Measurements from ENCODE around the gene MBLAC1. TPM values are rescaled to one million over a fixed set of nuclear protein-coding genes. Genes with fewer than 3 reads are reported as not detected.

Gene MBLAC1
- total RNA-seq, 6 donors from 2014 or later: 1.0 to 11.4 (median 3.3) TPM

DNA sequence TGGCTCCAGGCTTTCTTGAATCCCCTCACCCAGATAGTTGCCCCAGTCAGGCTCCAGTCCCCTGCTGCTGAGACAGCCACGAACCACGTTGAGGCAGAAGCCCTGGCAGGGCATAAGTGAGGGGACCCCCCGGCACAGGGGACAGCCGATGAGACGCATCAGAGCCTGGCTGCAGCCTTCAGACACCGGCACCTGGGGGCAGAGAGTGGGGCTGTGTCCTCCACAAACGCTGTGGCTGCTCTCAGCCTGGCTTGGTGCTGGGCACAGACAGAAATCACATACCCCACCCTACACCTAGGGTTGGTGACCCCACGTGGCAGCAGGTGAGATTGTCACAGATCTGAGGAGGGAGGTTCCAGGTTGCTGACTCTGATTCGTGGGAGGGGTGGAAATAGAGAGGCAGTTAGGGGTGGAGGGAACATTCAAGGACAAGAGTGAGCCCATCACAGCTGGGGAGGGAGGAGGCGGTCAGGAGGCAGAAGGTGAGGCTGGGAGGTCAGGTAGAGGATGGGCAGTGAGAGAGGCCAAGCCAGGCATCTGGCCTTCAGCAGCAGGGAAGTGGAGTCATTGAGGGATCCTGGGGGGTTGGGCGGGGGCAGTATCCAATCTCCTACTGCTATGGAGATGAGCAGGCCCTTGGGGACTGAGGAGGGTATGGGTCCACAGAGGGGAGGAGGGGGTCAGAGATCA is 47.2 kb downstream of the MBLAC1 start:
- ATAC-seq (ENCODE audit: low FRiP score in 2 of 2): no peak
- Histone ChIP-seq H3K9me3 (no peaks in the 10 kb centered on the region), H3K27me3 (peaks cover 0 to 13% (median 9%) of the 10 kb centered on the region in 4 donors), H3K27ac (no peak overlapping the region), H3K36me3 (no peaks in the 10 kb centered on the region), H3K4me3 (no peak overlapping the region), H3K4me1 (peaks cover 14 to 28% (median 25%) of the 10 kb centered on the region in 4 donors)
- TF ChIP-seq POLR2AphosphoS5 (IDR thresholded peaks at IDR 0.05) (no peak), EP300 (IDR thresholded peaks at IDR 0.05) (no peak), POLR2A (IDR thresholded peaks at IDR 0.05) (no peak)
- TF ChIP-seq, protein P1, sequence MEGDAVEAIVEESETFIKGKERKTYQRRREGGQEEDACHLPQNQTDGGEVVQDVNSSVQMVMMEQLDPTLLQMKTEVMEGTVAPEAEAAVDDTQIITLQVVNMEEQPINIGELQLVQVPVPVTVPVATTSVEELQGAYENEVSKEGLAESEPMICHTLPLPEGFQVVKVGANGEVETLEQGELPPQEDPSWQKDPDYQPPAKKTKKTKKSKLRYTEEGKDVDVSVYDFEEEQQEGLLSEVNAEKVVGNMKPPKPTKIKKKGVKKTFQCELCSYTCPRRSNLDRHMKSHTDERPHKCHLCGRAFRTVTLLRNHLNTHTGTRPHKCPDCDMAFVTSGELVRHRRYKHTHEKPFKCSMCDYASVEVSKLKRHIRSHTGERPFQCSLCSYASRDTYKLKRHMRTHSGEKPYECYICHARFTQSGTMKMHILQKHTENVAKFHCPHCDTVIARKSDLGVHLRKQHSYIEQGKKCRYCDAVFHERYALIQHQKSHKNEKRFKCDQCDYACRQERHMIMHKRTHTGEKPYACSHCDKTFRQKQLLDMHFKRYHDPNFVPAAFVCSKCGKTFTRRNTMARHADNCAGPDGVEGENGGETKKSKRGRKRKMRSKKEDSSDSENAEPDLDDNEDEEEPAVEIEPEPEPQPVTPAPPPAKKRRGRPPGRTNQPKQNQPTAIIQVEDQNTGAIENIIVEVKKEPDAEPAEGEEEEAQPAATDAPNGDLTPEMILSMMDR (IDR thresholded peaks at IDR 0.05): no peak
- DNase-seq: no peak
- WGBS, 2 donors: 88 to 89% methylated on average over 4 to 11 of the region's 11 CpGs

DNA sequence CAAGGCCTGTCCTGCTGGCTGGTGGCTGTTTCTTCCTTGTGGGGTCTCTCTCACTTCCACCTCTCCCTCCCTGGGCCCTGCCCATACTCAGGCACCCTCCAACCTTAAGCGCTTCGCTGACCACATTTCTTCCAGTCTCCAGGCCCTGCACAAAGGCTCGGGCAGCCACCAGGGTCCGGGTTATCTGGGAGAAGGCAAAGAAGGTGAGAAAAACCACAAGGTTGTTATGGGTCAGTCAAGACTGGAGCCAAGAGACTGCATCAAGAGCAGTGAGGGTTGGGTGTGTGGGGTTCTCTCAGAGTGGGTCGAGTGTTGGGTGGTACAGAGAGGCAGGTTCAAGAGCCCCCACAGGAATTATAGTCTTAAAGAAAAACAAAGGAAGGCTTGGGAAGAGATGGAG is 47.8 kb downstream of the MBLAC1 start:
- TF ChIP-seq EP300 (IDR thresholded peaks at IDR 0.05) (no peak), POLR2A (IDR thresholded peaks at IDR 0.05) (no peak), POLR2AphosphoS5 (IDR thresholded peaks at IDR 0.05) (no peak)
- WGBS, 2 donors: 89 to 93% methylated on average over 5 of the region's 5 CpGs
- H3K4me1 ChIP-seq: peaks cover 14 to 26% (median 25%) of the 10 kb centered on the region in 4 donors
- H3K27ac ChIP-seq: no peak overlapping the region
- DNase-seq (no peak), ATAC-seq (ENCODE audit: low FRiP score in 2 of 2) (no peak)
- no peaks in the 10 kb centered on the region for H3K36me3 ChIP-seq
- no peak overlapping the region for H3K4me3 ChIP-seq
- no peaks in the 10 kb centered on the region for H3K9me3 ChIP-seq
- H3K27me3 ChIP-seq: peaks cover 0 to 13% (median 9%) of the 10 kb centered on the region in 4 donors

DNA sequence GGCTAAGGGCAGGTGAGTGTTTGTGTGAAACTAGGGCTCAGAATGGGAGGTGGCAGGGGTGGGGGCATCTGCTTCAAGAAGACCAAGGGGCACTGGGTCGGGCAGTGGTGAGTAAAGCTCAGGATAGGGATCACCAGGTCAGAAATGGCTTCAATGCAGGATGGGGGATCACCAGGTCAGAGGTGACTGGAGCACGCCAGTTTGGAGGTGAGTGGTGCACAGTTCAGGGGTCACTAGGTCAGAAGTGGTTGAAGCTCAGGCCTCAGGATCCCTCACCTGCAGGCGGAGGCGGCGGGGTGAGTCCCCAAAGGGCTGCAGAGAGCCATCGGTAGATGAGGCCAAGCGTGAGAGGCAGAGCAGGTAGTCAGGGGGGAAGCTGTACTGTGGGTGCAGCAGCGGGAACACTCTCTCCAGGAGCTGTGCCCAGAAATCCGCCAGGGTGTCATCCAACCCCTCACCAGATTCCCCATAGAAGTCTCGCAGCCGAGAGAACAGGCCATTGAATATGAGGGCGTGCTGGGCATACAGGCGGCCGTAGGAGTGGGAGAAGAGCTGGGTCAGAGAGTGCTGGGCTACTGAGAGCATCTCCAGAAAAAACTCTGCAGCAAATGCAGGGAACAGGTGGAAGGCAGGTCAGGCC is 48.6 kb downstream of the MBLAC1 start:
- Histone ChIP-seq H3K27ac (no peak overlapping the region), H3K4me3 (no peak overlapping the region), H3K9me3 (no peaks in the 10 kb centered on the region), H3K4me1 (peaks cover 14 to 26% (median 25%) of the 10 kb centered on the region in 4 donors), H3K36me3 (no peaks in the 10 kb centered on the region), H3K27me3 (peaks cover 0 to 13% (median 9%) of the 10 kb centered on the region in 4 donors)
- 94 to 96% methylated on average over 14 of the region's 14 CpGs for whole genome bisulfite sequencing, 2 donors
- ATAC-seq (ENCODE audit: low FRiP score in 2 of 2) (no peak), DNase-seq (peak in 1 of 2 donors; percentile 40)
- no peak for TF ChIP-seq EP300 (IDR thresholded peaks at IDR 0.05)
- no peak for TF ChIP-seq POLR2AphosphoS5 (IDR thresholded peaks at IDR 0.05)
- TF ChIP-seq, protein P1 (IDR thresholded peaks at IDR 0.05): no peak
- TF ChIP-seq POLR2A (IDR thresholded peaks at IDR 0.05): no peak

DNA sequence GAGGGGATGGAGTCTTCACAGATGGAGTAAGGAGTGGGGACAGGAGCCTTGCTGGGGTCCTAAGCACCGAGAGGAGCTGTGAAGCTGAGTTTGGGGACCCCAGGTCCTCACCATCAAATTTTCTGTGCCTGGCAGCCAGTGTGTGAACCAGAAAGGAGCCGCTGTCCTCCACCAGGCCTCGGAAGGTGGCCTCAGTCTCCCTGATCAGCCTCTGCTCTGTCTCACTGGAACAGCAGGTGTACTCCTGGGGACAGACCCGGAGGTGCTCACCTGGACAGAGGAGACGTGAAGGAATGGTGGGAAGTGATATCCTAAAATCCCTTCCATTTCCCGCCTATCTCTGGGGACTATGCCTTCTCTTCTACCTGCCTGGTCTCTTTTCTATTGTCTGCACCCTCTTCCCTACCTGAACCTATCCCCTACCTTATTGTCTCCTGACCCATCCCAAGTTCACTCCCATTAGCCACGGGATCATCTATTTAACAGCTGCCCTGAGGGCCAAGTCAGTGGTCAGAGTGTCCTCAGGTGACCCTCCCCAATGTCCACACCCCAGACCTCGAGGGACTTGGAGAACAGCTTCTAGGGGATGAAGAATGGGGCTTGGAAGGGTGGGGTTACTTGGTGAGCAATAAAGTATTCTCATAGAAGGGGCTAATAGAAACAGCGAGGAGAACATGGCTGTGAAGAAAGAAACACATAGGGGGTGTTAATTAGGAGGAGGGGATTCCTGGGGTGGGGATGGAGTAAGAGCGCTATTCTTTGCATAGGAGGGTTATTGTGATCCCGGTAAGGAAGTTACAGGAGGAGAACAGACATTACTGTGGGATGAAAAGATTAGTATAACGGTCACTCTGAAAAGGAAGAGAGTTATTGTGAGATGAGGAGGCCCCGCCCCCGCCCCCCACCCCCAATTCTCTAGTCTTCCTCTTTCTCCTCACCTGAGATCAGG is 49.6 kb downstream of the MBLAC1 start:
- no peak for DNase-seq
- WGBS, 2 donors: 53 to 57% methylated on average over 14 of the region's 14 CpGs
- no peaks in the 10 kb centered on the region for H3K9me3 ChIP-seq

More for the DNA sequence above, 49.6 kb downstream of the MBLAC1 start:
- H3K27me3 ChIP-seq: peaks cover 0 to 7% (median 6%) of the 10 kb centered on the region in 4 donors
- ATAC-seq (ENCODE audit: low FRiP score in 2 of 2): no peak
- no peaks in the 10 kb centered on the region for H3K36me3 ChIP-seq
- no peak overlapping the region for H3K27ac ChIP-seq
- peak overlapping the region; percentile 38 to 58 (median 42) for H3K4me3 ChIP-seq
- TF ChIP-seq EP300 (IDR thresholded peaks at IDR 0.05) (no peak), POLR2A (IDR thresholded peaks at IDR 0.05) (no peak), POLR2AphosphoS5 (IDR thresholded peaks at IDR 0.05) (no peak)
- TF ChIP-seq, protein P1 (IDR thresholded peaks at IDR 0.05): no peak
- H3K4me1 ChIP-seq: peaks cover 13 to 20% (median 20%) of the 10 kb centered on the region in 4 donors
